DND-41 (cell line): ENCODE results near the gene CLIP3.

Experiments
- ATAC-seq: fragments of 200-7000 bp; cut with Tn5 transposase; 3 replicates; pipeline ENCODE4 v1.9.1; 2021; ENCODE audit warnings: low read depth; ENCODE audit not compliant: insufficient read depth
- DNase-seq: peaks from one replicate; pipeline ENCODE4 v3.0.0-alpha.2; 2020
- H2AFZ ChIP-seq: 2 replicates; pipeline ENCODE4 v1.6.0; 2012; ENCODE audit warnings: low read depth, low read length
- H3K27ac ChIP-seq: 2 replicates; pipeline ENCODE4 v1.5.1; 2012; ENCODE audit warnings: low read length, inconsistent platforms
- H3K27me3 ChIP-seq: fragments of 200-600 bp; sonication (generic); 2 replicates; pipeline ENCODE4 v1.6.0; 2012; ENCODE audit warnings: low read length, mild to moderate bottlenecking, inconsistent platforms; ENCODE audit not compliant: insufficient read depth, poor library complexity
- H3K36me3 ChIP-seq: 2 replicates; pipeline ENCODE4 v1.5.1; 2012; ENCODE audit warnings: low read length, inconsistent platforms; ENCODE audit not compliant: insufficient read depth
- H3K4me1 ChIP-seq: 2 replicates; pipeline ENCODE4 v1.5.1; 2012; ENCODE audit warnings: mild to moderate bottlenecking, low read length; ENCODE audit not compliant: insufficient read depth
- H3K4me2 ChIP-seq: 2 replicates; pipeline ENCODE4 v1.6.0; 2012; ENCODE audit warnings: mild to moderate bottlenecking, moderate library complexity, low read length, inconsistent platforms; ENCODE audit not compliant: insufficient read depth
- H3K4me3 ChIP-seq, 2 experiments: fragments of 200-600 bp in 1 of 2; shearing (Covaris generic) in 1 of 2; 2 replicates each; pipeline ENCODE4 v1.5.1; 2012 to 2016; ENCODE audit warnings: inconsistent platforms in 2 of 2, low read length in 2 of 2, mild to moderate bottlenecking in 2 of 2, low read depth in 1 of 2, moderate library complexity in 1 of 2
- H3K79me2 ChIP-seq: 2 replicates; pipeline ENCODE4 v1.6.0; 2012; ENCODE audit warnings: low read length, inconsistent platforms; ENCODE audit not compliant: insufficient read depth
- H3K9ac ChIP-seq: 2 replicates; pipeline ENCODE4 v1.6.0; 2012; ENCODE audit warnings: low read depth, mild to moderate bottlenecking, inconsistent platforms, low read length, moderate library complexity
- H3K9me3 ChIP-seq: 2 replicates; pipeline ENCODE4 v1.5.1; 2012; ENCODE audit warnings: low read length, moderate library complexity, mild to moderate bottlenecking, inconsistent platforms; ENCODE audit not compliant: insufficient read depth, severe bottlenecking
- H4K20me1 ChIP-seq: 2 replicates; pipeline ENCODE4 v1.6.0; 2012; ENCODE audit warnings: low read length; ENCODE audit not compliant: insufficient read depth
- EZH2 ChIP-seq: IDR thresholded peaks from 3 replicates; pipeline ENCODE4 v1.6.1; 2012; ENCODE audit warnings: borderline replicate concordance, low read depth, mild to moderate bottlenecking, moderate library complexity, low read length, inconsistent platforms; ENCODE audit not compliant: severe bottlenecking
- TF ChIP-seq, protein P1 (sequence below): IDR thresholded peaks from 2 replicates; pipeline ENCODE4 v1.5.1; 2012; ENCODE audit warnings: borderline replicate concordance, low read length, moderate library complexity, mild to moderate bottlenecking; ENCODE audit not compliant: poor library complexity, severe bottlenecking; ENCODE audit errors: extremely low read depth

CLIP3 gene

DNA sequence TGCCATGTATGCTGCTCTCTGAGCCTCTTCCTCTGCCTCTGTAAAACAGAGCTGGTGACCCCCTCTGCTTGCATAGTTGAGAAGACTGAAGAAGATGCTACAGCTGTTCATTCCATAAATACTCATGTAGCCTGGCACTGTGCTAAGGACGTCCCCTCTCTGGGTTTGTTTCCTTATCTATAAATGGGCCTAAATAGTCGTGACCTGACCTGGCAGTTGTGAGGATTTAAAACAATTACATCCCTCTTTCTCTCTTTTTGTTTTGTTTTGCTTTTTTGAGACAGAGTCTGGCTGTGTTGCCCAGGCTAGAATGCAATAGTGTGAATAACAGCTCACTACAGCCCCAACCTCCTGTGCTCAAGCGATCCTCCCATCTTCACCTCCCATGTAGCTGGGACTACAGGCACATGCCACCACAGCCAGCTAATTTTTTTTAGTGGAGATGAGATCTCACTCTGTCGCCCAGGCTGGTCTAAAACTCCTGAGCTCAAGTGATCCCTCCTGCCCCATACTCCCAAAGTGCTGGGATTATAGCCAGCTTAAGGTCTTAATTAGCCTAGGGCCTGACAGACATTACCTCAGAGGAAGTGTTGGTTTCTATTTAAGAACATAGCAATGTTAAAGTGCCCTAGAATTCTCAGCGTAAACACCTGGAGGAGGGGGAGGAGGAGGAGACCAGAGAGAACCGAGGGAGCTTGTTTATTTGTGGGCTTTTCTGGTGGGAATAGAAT, 26.7 kb upstream of the CLIP3 start:
- no peaks in the 10 kb centered on the region for H3K9me3 ChIP-seq
- no peak for DNase-seq
- peaks cover 46% of the 10 kb centered on the region for H3K4me1 ChIP-seq
- H3K4me2 ChIP-seq = peak overlapping the region; percentile 35; the same call in 1 of the 2 replicates
- no peak for TF ChIP-seq EZH2
- TF ChIP-seq, protein P1, sequence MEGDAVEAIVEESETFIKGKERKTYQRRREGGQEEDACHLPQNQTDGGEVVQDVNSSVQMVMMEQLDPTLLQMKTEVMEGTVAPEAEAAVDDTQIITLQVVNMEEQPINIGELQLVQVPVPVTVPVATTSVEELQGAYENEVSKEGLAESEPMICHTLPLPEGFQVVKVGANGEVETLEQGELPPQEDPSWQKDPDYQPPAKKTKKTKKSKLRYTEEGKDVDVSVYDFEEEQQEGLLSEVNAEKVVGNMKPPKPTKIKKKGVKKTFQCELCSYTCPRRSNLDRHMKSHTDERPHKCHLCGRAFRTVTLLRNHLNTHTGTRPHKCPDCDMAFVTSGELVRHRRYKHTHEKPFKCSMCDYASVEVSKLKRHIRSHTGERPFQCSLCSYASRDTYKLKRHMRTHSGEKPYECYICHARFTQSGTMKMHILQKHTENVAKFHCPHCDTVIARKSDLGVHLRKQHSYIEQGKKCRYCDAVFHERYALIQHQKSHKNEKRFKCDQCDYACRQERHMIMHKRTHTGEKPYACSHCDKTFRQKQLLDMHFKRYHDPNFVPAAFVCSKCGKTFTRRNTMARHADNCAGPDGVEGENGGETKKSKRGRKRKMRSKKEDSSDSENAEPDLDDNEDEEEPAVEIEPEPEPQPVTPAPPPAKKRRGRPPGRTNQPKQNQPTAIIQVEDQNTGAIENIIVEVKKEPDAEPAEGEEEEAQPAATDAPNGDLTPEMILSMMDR = no peak
- ATAC-seq = no peak
- no peak overlapping the region for H3K4me3 ChIP-seq
- H3K27ac ChIP-seq = no peak overlapping the region
- H4K20me1 ChIP-seq = peaks cover 74% of the 10 kb centered on the region
- no peak overlapping the region for H3K9ac ChIP-seq
- H3K36me3 ChIP-seq = peaks cover 77% of the 10 kb centered on the region
- H3K79me2 ChIP-seq = peaks cover 87% of the 10 kb centered on the region
- H2AFZ ChIP-seq = no peak overlapping the region
- H3K27me3 ChIP-seq = no peaks in the 10 kb centered on the region

DNA sequence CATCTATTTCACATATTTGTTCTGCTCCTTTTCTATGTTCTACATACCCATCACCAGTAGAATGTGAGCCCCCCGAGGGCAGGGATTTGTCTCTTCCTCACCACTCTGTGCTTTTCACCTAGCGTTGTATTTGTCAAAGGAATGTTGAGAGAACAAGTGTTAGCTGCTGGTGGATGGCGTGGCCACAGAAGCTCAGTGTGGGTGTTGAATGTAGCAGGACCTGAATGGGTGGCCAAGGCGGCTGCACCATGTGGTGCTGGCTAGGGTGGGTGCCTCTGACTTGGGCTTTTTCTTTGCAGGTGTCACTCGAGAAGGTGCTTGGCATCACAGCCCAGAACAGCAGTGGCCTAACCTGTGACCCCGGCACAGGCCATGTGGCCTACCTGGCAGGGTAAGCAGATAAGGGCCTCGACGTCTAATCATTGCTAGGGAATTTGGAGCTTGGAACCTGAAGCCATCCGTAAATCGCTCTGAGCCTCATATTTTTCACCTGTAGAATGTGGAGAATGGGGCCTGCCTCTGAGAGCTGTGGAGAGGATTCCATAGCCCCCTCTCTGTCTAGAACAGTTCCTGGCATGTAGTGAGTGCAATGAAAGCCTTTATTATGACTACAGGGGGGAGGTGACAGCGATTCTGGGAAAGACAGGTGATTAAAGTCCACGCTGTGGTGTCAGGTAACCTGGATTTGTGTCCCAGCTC, 26.0 kb upstream of the CLIP3 start:
- Histone ChIP-seq H3K36me3 (peaks cover 72% of the 10 kb centered on the region), H2AFZ (no peak overlapping the region), H3K9me3 (no peaks in the 10 kb centered on the region), H3K27me3 (no peaks in the 10 kb centered on the region), H3K4me3 (no peak overlapping the region), H3K4me1 (peaks cover 46% of the 10 kb centered on the region), H3K9ac (0 out of 2 replicates have a peak overlapping the region, but pooled peaks have one; percentile 13), H3K79me2 (peaks cover 82% of the 10 kb centered on the region), H3K27ac (no peak overlapping the region), H4K20me1 (peaks cover 70% of the 10 kb centered on the region), H3K4me2 (peak overlapping the region; percentile 35; the same call in 1 of the 2 replicates)
- DNase-seq (no peak), ATAC-seq (no peak)
- no peak for TF ChIP-seq EZH2
- TF ChIP-seq, protein P1 = no peak

DNA sequence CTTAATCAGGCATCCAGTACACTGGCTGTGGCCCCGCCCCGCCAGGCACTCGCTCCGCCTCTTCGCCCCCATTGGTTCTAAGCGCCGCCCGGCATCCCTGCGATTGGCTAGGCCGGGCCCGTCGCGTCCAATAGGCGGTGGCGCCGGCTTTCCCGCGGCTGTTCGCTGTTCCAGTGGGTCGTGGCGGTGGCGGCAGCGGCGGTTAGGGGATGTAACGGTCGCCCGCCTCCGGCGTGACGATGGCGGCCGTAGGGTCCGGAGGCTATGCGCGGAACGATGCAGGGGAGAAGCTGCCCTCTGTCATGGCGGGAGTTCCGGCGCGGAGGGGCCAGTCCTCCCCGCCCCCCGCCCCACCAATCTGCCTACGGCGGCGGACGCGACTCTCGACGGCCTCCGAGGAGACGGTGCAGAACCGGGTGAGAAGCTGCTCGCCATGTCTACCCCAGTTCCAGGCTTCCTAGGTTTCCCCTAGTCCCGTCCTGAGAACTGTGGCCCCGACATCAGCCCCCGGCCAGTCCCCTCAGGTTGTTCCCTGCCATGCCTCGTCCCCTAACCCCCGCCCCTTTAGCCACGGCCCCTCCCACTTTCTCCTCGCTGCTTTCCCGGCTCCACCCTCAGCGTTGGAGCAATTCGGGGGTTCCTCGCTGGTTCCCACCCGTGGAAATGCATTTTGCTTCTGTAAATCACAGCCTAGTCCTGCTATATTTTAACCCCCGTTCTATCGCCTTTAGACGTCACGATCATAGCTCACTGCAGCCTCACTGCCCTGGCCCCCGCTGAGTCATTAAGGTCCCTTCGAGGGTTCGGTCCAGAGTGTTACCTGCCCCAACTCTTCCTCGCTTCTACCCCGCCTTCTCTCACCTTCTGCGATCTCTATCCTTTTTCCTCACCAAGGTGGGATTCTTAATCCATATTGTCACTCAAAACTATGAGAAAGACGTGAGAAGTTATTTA, 22.3 kb upstream of the CLIP3 start, which contains the start of gene WDR62:
TSS of gene WDR62 (plus strand) at position 165 of the 954 bp plus-strand sequence. CDS start at position 240, 75 bp downstream.
- H3K36me3 ChIP-seq = peaks cover 39% of the 10 kb centered on the region
- H3K27ac ChIP-seq = peak within 1 kb of the TSS; percentile 98
- DNase-seq (peak; percentile 96), ATAC-seq (peak; percentile 79)
- peak within 1 kb of the TSS; percentile 57 to 77 for H3K4me3 ChIP-seq
- H2AFZ ChIP-seq = peak within 1 kb of the TSS; percentile 80
- no peaks in the 10 kb centered on the region for H3K9me3 ChIP-seq
- peaks cover 45% of the 10 kb centered on the region for H4K20me1 ChIP-seq
- TF ChIP-seq, protein P1 = no peak
- no peak for TF ChIP-seq EZH2
- H3K27me3 ChIP-seq = no peaks in the 10 kb centered on the region
- H3K9ac ChIP-seq = peak within 1 kb of the TSS; percentile 94
- peak within 1 kb of the TSS; percentile 71 for H3K4me2 ChIP-seq
- peaks cover 72% of the 10 kb centered on the region for H3K79me2 ChIP-seq
- peaks cover 58% of the 10 kb centered on the region for H3K4me1 ChIP-seq
